Neural cell (in vitro differentiated cells): ENCODE measurements around the gene CD247.

Experiments
- CTCF ChIP-seq: fragments of 450-650 bp; IDR thresholded peaks from 2 replicates; pipeline ENCODE4 v1.5.1; 2014; ENCODE audit warnings: antibody characterized with exemption, mild to moderate bottlenecking, moderate library complexity; ENCODE audit not compliant: poor library complexity, severe bottlenecking
- EP300 ChIP-seq: fragments of 450-650 bp; conservative IDR thresholded peaks from 2 replicates; pipeline ENCODE4 v1.6.1; 2014; ENCODE audit warnings: antibody characterized with exemption, mild to moderate bottlenecking, moderate library complexity; ENCODE audit not compliant: poor library complexity, severe bottlenecking
- EZH2 ChIP-seq: fragments of 200-600, 300-800 bp; shearing (Covaris generic), sonication (generic); IDR thresholded peaks from 2 replicates; pipeline ENCODE4 v1.6.1; 2014; ENCODE audit warnings: antibody characterized with exemption, low read length, borderline replicate concordance, mild to moderate bottlenecking; ENCODE audit not compliant: insufficient read depth, poor library complexity, severe bottlenecking
- POLR2AphosphoS5 ChIP-seq: IDR thresholded peaks from 2 replicates; pipeline ENCODE4 v1.6.1; 2012
- RAD21 ChIP-seq: fragments of 450-650 bp; conservative IDR thresholded peaks from 2 replicates; pipeline ENCODE4 v1.6.1; 2014; ENCODE audit warnings: antibody characterized with exemption, mild to moderate bottlenecking, moderate library complexity
- TAF1 ChIP-seq: IDR thresholded peaks from 2 replicates; pipeline ENCODE4 v1.6.1; 2012; ENCODE audit warnings: low read depth

DNA sequence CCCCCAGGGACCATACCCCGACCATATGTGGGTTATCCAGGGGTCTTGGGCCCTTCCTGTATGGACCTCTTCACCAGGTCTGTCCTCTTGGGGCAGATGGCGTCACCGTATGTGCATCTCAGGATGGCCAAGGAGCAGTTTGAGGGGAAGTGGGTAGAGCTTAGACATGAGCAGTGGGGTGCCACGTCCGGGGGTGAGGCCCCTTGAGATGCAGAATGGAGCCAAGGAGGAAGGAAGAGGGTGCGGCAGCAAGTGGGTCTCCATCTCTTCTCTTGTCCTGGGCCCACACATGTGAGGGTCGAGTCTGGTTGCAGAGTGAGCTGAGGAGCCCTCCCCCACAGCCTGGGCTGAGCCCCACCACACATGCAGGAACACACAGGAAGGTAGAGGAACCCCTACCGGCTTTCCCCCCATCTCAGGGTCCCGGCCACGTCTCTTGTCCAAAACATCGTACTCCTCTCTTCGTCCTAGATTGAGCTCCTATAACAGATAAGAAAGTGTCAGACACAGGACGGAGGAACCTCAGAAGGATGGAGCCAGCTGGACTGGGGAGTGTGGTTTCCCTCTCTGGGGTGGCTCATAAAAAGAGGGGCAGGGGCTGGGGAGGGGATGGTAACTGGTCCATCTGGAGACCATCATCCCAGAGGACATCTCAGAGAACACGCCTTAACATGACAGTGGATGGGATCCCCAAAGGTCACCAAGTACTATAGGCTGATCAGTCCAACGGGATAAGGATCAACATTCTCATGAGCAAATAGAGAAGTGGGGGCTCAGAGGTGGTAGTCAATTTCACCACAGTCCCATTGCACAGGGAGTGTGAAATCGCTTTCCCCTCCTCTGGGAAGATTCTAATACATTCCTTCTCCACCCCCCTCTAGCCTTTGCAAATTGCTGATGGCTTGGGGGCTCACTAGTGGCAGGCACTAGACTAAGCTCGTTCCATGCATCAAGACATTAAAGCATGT lies 79.9 kb downstream of the CD247 start:
- TF ChIP-seq EZH2, result no peak
- TF ChIP-seq CTCF, result no peak
- no peak for TF ChIP-seq RAD21
- TF ChIP-seq POLR2AphosphoS5, result no peak
- no peak for TF ChIP-seq TAF1
- TF ChIP-seq EP300, result no peak
